ENCODE results near the gene PANX2.

The PANX2 gene

GRCh38 chr22:50217543-50218152, 47.1 kb downstream of the PANX2 start:
- DNase-seq, result no peak

DNA sequence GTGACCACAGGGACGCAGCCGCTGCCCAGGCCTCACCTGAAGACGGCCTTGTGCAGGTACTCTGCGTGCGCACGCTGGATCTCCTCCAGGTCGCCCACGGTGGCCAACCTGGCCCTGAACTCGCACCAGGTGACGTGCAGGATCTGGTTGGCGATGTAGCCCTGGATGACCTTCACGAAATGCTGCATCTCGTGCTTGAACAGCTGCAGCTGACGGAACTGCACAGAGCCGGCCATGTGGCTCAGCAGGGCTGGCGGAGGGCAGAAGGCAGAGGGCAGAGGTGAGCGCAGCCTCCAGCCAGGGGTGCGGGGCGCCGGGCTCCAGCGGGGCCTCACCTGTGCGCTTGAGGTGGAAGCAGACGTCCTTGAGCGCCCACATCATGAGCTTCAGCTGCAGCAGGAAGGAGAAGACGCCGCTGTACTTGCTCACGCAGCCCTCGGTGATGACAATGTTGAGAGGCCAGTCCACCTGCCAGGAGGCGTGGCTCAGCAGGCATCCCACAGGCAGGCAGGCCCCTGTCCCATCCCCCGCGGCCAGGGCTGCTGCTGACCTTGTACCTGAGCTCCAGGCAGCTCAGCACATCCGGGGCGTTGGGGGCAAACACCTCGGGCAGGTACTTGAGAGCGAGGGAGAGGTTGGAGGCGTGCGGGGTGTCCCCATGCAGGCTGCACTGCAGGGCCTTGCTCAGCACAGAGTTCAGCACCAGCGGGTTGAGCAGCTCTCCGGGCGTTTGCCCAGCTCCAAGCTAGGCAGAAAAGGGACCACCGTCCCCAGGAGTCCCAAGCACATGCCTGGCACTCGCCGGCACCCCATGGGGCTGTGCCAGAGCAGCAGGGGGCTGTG, 47.8 kb downstream of the PANX2 start:
- DNase-seq, result no peak

- DNase-seq, result no peak
Observed at GRCh38 chr22:50218996-50219727, 48.6 kb downstream of the PANX2 start.

- DNase-seq, result no peak
Observed at GRCh38 chr22:50219800-50220602, 49.5 kb downstream of the PANX2 start.

DNA sequence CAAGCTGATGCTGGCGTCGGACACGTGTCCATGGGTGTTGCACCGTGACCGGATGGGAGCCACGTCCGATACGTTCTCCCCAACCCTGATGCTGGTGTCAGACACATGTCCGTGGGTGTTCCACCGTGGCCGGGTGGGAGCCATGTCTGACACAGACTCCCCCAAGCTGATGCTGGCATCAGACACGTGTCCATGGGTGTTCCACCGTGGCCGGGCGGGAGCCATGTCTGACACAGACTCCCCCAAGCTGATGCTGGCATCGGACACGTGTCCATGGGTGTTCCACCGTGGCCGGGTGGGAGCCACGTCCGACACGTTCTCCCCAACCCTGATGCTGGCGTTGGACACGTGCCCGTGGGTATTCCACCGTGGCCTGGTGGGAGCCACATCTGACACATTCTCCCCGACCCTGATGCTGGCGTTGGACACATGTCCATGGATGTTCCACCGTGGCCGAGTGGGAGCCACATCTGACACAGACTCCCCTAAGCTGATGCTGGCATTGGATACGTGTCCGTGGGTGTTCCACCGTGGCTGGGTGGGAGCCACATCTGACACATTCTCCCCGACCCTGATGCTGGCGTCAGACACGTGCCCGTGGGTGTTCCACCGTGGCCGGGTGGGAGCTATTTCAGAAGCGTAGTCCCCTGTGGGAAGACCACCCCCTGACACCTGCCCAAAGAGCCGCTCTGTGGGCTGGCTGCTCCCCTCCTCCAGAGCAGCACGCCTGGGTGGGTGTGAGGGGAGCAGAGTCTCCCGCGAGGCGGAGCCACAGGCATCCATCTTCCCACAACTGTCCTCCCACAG, 50.3 kb downstream of the PANX2 start:
- DNase-seq, result no peak

DNA sequence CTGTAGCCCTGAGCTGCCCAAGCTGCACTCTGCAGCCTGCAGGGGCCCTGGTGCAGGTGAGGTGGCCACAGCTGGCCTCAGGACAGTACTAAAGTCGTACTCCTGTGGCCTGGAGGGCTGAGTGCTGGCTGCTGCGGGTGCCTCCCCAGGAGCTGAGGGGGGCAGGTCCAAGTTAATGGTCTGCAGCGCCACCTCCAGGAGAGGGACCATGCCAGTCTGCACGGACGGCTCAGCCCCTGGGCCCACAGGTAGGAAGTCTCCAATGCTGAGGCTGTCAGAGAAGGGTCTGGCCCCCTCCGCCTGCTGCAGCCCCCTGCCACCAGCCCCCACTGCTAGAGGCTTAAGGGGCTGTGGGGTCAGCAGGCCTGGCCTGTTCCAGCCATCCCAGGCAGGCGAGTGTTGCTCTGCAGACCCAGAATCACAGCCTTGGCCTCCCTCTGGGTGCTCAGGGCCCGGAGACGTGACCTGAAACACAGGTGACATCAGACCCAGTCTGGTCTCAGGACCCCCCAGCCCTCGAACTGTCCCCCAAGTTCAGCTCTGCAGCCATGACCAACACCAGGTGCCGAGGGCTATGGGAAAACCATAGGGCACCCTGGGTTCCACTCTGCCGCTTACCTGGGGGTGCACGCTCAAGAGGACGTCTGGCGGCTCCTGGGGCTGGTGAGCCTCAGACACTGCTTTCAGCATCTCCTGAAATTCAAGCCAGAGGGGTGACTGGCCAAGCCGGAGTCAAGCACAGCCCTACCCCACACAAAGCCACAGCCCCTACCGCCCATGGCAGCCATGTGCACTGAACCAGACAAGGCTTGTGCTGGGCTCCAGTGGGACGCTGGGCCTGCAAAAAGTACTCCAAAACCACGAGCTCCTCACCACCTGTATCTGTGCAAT, 51.1 kb downstream of the PANX2 start:
- DNase-seq, result no peak

- no peak for DNase-seq
Observed at GRCh38 chr22:50222508-50222907, 52.0 kb downstream of the PANX2 start.

DNA sequence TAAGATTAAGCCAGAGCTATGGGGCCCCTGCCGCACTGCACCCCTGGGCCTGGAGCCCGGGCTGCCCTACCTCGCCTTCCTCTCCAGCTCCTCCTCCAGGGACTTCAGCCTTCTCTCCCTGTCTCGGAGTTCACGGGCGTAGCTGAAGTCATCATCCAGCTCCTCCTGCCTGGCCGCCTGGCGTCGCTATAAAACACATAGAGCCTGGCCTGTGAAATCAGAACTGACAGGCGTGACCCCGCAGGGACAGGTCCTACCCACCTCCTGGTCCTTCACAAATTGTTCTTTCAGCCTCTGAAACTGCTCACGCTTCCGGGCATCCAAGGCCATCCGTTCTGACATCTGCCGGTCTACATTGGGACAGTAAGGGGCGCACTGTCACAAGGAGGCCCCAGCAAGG, 53.5 kb downstream of the PANX2 start:
- no peak for DNase-seq

- no peak for DNase-seq
Observed at GRCh38 chr22:50225200-50225969, 54.9 kb downstream of the PANX2 start.

GRCh38 chr22:50226063-50226874, 55.7 kb downstream of the PANX2 start:
- DNase-seq, result no peak

DNA sequence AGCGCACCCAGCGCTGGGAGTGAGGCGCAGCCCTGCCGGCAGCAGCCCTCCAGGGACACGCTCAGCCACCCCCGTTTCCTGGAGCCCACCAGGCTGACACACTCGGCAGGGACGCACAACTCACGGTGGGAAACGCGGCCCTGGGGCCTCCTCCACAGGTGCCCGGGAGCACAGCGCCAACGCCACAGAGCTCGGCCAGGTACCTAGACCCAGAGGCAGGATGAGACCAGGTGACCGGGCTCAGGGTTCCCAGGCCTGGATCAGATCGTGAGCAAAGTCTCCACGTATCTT, 56.3 kb downstream of the PANX2 start:
- DNase-seq, result no peak

DNA sequence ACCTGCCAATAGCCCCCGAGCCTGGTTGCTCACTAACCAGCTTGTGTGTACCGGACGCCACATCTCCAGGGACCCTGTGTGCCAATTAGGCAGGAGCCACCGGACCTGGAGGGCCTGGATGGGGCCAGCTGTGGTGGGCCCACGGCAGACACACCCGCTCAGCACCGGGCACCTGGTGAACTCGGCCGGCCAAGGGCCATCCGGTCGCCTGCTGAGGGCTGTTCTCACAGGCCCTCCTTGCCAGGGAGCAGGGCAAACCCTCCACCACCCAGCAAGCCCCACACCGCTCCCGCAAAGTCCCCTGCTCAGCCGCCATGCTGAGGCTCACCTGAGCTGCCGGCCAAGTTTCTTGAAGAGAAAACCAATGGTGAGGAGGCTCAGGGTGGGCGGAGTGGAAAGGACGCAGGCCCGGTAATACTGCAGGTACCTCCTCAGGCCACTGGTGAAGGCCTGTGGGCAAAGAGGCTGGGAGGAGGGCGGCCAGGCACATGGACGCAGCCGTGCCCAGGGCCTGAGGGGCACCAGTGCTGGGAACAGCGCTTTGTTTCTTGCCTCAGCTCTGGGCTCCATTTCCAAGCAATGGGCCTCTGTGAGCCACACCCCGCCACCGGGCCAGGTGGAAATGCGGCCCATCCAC, 57.2 kb downstream of the PANX2 start:
- no peak for DNase-seq

- no peak for DNase-seq
Observed at GRCh38 chr22:50228366-50228765, 57.8 kb downstream of the PANX2 start.

DNA sequence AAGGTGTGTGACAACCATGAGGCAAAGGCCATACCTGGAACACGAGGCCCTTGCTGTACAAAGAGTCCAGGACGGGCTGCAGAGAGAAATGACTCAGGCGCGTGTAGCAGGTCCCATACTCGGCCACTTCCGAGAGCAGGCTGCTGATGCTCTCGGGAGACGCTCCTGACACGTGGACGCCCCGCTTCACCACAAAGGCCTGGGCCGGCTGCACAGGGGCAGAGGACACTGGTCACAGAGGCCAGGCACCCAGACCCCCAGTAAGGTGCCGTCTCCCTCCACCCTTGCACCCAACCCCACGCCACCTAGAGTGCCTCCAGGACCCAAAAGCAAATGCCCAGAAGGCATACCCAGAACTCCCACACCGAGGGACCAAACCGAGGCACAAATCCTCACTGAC, 58.8 kb downstream of the PANX2 start:
- no peak for DNase-seq
